Measurements from ENCODE around the gene MCOLN1. TPM values are rescaled to one million over a fixed set of nuclear protein-coding genes. Genes with fewer than 3 reads are reported as not detected.

The MCOLN1 gene
- total RNA-seq, 1 donor from 2014 or later = 6.6 TPM

- Mint-ChIP-seq H3K27me3 (ENCODE audit: insufficient read depth, low read depth) (peaks cover 13% of the 10 kb centered on the region), H3K27ac (no peak overlapping the region), H3K36me3 (no peaks in the 10 kb centered on the region), H3K9me3 (no peaks in the 10 kb centered on the region), H3K4me1 (no peaks in the 10 kb centered on the region), H3K4me3 (no peak overlapping the region)
- Histone ChIP-seq H2AFZ (replicated peaks) (no peak overlapping the region), H3K9ac (no peak overlapping the region), H3K4me1 (no peaks in the 10 kb centered on the region), H4K20me1 (ENCODE audit: low read depth) (no peaks in the 10 kb centered on the region), H3K27me3 (peaks cover 56% of the 10 kb centered on the region), H3K4me3 (no peak overlapping the region), H3K9me3 (ENCODE audit: low read depth) (no peaks in the 10 kb centered on the region), H3K79me2 (ENCODE audit: low read depth) (no peaks in the 10 kb centered on the region), H3K36me3 (no peaks in the 10 kb centered on the region), H3K4me2 (no peak overlapping the region), H3F3A (ENCODE audit: low read depth) (no peaks in the 10 kb centered on the region), H3K27ac (no peak overlapping the region)
- TF ChIP-seq EZH2phosphoT487 (IDR thresholded peaks at IDR 0.05) (no peak), CTCF (IDR thresholded peaks at IDR 0.05) (no peak), EZH2 (IDR thresholded peaks at IDR 0.05) (no peak)
- DNase-seq (ENCODE audit: low spot score) = no peak
Measured at GRCh38 chr19:7582446-7582845, 60.0 kb downstream of the MCOLN1 start.

Small RNAs within 50 kb of the gene (small RNA-seq; reads per million reads assigned to genes)
- not detected for gene AC008878.2

Other genes starting within 250 kb of the MCOLN1 start
- 20.8 and 23.0 TPM in 2 replicates for gene INSR, start 228.2 kb upstream of the MCOLN1 start, total RNA-seq (ENCODE audit: low replicate concordance)
- 13.6 and 41.0 TPM in 2 replicates for gene ARHGEF18, start 173.7 kb upstream of the MCOLN1 start, total RNA-seq (ENCODE audit: low replicate concordance)
- 1.0 and 5.7 TPM in 2 replicates for gene PEX11G, start 33.6 kb upstream of the MCOLN1 start, total RNA-seq (ENCODE audit: low replicate concordance)
- gene ZNF358, start 6.5 kb upstream of the MCOLN1 start, total RNA-seq (ENCODE audit: low replicate concordance) = 16.9 and 50.3 TPM in 2 replicates
- gene PNPLA6, start 13.1 kb downstream of the MCOLN1 start, total RNA-seq (ENCODE audit: low replicate concordance) = 25.5 and 78.9 TPM in 2 replicates
- 2.7 and 15.6 TPM in 2 replicates for gene CAMSAP3, start 73.2 kb downstream of the MCOLN1 start, total RNA-seq (ENCODE audit: low replicate concordance)
- 30.9 and 51.4 TPM in 2 replicates for gene XAB2, start 106.9 kb downstream of the MCOLN1 start, total RNA-seq (ENCODE audit: low replicate concordance)
- gene PET100, start 107.2 kb downstream of the MCOLN1 start, total RNA-seq (ENCODE audit: low replicate concordance) = 22.0 and 30.3 TPM in 2 replicates
- gene PCP2, start 111.1 kb downstream of the MCOLN1 start, total RNA-seq (ENCODE audit: low replicate concordance) = not detected in 2 replicates
- 12.7 and 21.9 TPM in 2 replicates for gene STXBP2, start 114.5 kb downstream of the MCOLN1 start, total RNA-seq (ENCODE audit: low replicate concordance)
- not detected in 2 replicates for gene RETN, start 146.4 kb downstream of the MCOLN1 start, total RNA-seq (ENCODE audit: low replicate concordance)
- gene MCEMP1, start 154.5 kb downstream of the MCOLN1 start, total RNA-seq (ENCODE audit: low replicate concordance) = not detected in 2 replicates
- 24.4 and 53.7 TPM in 2 replicates for gene TRAPPC5, start 158.2 kb downstream of the MCOLN1 start, total RNA-seq (ENCODE audit: low replicate concordance)
- gene FCER2, start 179.5 kb downstream of the MCOLN1 start, total RNA-seq (ENCODE audit: low replicate concordance) = not detected in 2 replicates
- not detected in 2 replicates for gene CLEC4G, start 209.5 kb downstream of the MCOLN1 start, total RNA-seq (ENCODE audit: low replicate concordance)
- not detected in 2 replicates for gene CD209, start 224.9 kb downstream of the MCOLN1 start, total RNA-seq (ENCODE audit: low replicate concordance)
- gene CLEC4M, start 240.6 kb downstream of the MCOLN1 start, total RNA-seq (ENCODE audit: low replicate concordance) = not detected in 2 replicates